SK-N-SH treated with all-trans-retinoic acid at 6 μM for 48 hours (cell line): Measurements from ENCODE around the gene RAB42.
"Not testable (repeated sequence)": the region's sequence is repeated elsewhere in the genome, so short reads cannot be mapped to it uniquely, and the experiment has no call there.

ENCODE experiments used
- ATAC-seq: fragments of 200-7000 bp; cut with Tn5 transposase; 3 replicates; pipeline ENCODE4 v1.9.1; 2020; ENCODE audit warnings: mild to moderate bottlenecking, moderate library complexity
- BACH2 ChIP-seq: fragments of 250-450 bp; sonication (Bioruptor Pico); IDR thresholded peaks from 2 replicates; pipeline ENCODE4 v1.9.0; 2021; ENCODE audit warnings: mild to moderate bottlenecking, borderline replicate concordance
- CSDC2 ChIP-seq: fragments of 250-450 bp; sonication (Bioruptor Pico); IDR thresholded peaks from 2 replicates; pipeline ENCODE4 v1.5.0; 2020; ENCODE audit warnings: mild to moderate bottlenecking, moderate library complexity
- ESRRG ChIP-seq: fragments of 250-450 bp; sonication (Bioruptor Pico); IDR thresholded peaks from 2 replicates; pipeline ENCODE4 v1.6.1; 2021; ENCODE audit warnings: mild to moderate bottlenecking
- GLIS3 ChIP-seq: fragments of 250-450 bp; sonication (Bioruptor Pico); IDR thresholded peaks from 2 replicates; pipeline ENCODE4 v1.5.0; 2020; ENCODE audit warnings: mild to moderate bottlenecking, moderate library complexity
- ISL1 ChIP-seq: fragments of 250-450 bp; sonication (Bioruptor Pico); IDR thresholded peaks from 2 replicates; pipeline ENCODE4 v2.1.2; 2022; ENCODE audit warnings: mild to moderate bottlenecking, moderate library complexity
- PPARA ChIP-seq: fragments of 250-450 bp; sonication (Bioruptor Pico); IDR thresholded peaks from 2 replicates; pipeline ENCODE4 v1.5.0; 2020; ENCODE audit warnings: mild to moderate bottlenecking, borderline replicate concordance
- RARB ChIP-seq: fragments of 250-450 bp; sonication (Bioruptor Pico); IDR thresholded peaks from 2 replicates; pipeline ENCODE4 v1.8.0; 2021; ENCODE audit warnings: mild to moderate bottlenecking, moderate library complexity
- SNAI2 ChIP-seq: fragments of 250-450 bp; sonication (Bioruptor Pico); IDR thresholded peaks from 2 replicates; pipeline ENCODE4 v1.5.0; 2020; ENCODE audit warnings: mild to moderate bottlenecking, moderate library complexity
- TCF4 ChIP-seq: fragments of 250-450 bp; sonication (Bioruptor Pico); IDR thresholded peaks from 2 replicates; pipeline ENCODE4 v1.8.0; 2021; ENCODE audit warnings: mild to moderate bottlenecking, moderate library complexity, borderline replicate concordance
- ZC3H10 ChIP-seq: fragments of 250-450 bp; sonication (Bioruptor Pico); IDR thresholded peaks from 2 replicates; pipeline ENCODE4 v1.5.1; 2021; ENCODE audit warnings: mild to moderate bottlenecking, moderate library complexity
- ZFP3 ChIP-seq: fragments of 250-450 bp; sonication (Bioruptor Pico); IDR thresholded peaks from 2 replicates; pipeline ENCODE4 v1.5.0; 2020; ENCODE audit warnings: mild to moderate bottlenecking, moderate library complexity
- ZNF70 ChIP-seq: fragments of 450-650 bp; formaldehyde crosslinking; IDR thresholded peaks from 2 replicates; pipeline ENCODE4 v1.5.0; 2020; ENCODE audit warnings: mild to moderate bottlenecking, moderate library complexity
- ZNF8 ChIP-seq: fragments of 450-650 bp; formaldehyde crosslinking; IDR thresholded peaks from 2 replicates; pipeline ENCODE4 v1.5.0; 2020; ENCODE audit warnings: mild to moderate bottlenecking, moderate library complexity
- TF ChIP-seq, protein P1 (sequence below): fragments of 250-450 bp; sonication (Bioruptor Pico); IDR thresholded peaks from 2 replicates; pipeline ENCODE4 v1.8.0; 2021; ENCODE audit warnings: low read depth, mild to moderate bottlenecking, moderate library complexity, borderline replicate concordance
- TF ChIP-seq, protein P2 (sequence below): fragments of 250-450 bp; sonication (Bioruptor Pico); IDR thresholded peaks from 2 replicates; pipeline ENCODE4 v1.8.0; 2020; ENCODE audit warnings: mild to moderate bottlenecking, moderate library complexity, borderline replicate concordance
- TF ChIP-seq, protein P3 (sequence below): fragments of 250-450 bp; sonication (Bioruptor Pico); IDR thresholded peaks from 2 replicates; pipeline ENCODE4 v1.5.1; 2021; ENCODE audit warnings: mild to moderate bottlenecking, moderate library complexity
- TF ChIP-seq, protein P4 (sequence below): fragments of 250-450 bp; sonication (Bioruptor Pico); IDR thresholded peaks from 2 replicates; pipeline ENCODE4 v1.5.1; 2020; ENCODE audit warnings: low read depth, mild to moderate bottlenecking, moderate library complexity

The RAB42 gene

DNA sequence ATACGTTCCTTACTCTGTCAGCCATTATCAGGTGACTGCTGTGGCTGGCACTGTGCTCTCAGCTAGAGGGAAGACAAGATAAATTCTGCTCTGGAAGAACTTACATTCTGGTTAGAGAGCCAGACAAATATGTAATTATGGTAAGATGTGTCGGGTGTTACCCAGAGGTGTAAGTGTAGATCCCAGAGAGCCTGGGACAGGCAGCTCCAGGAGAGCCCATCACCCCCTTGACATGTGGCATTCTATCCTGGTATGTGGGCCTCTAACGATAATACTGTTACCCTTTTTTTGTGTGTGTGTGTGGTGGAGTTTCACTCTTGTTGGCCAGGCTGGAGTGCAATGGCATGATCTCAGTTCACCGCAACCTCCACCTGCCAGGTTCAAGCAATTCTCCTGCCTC, 20.2 kb upstream of the RAB42 start:
- no peak for ATAC-seq
- TF ChIP-seq ZNF70 (CRISPR knock-in tag) (no peak), TCF4 (CRISPR knock-in tag) (no peak), CSDC2 (CRISPR knock-in tag) (no peak), ZFP3 (CRISPR knock-in tag) (no peak), ISL1 (CRISPR knock-in tag) (no peak), SNAI2 (CRISPR knock-in tag) (no peak), ZC3H10 (no peak), BACH2 (CRISPR knock-in tag) (no peak), GLIS3 (CRISPR knock-in tag) (no peak)
- TF ChIP-seq, protein P1, sequence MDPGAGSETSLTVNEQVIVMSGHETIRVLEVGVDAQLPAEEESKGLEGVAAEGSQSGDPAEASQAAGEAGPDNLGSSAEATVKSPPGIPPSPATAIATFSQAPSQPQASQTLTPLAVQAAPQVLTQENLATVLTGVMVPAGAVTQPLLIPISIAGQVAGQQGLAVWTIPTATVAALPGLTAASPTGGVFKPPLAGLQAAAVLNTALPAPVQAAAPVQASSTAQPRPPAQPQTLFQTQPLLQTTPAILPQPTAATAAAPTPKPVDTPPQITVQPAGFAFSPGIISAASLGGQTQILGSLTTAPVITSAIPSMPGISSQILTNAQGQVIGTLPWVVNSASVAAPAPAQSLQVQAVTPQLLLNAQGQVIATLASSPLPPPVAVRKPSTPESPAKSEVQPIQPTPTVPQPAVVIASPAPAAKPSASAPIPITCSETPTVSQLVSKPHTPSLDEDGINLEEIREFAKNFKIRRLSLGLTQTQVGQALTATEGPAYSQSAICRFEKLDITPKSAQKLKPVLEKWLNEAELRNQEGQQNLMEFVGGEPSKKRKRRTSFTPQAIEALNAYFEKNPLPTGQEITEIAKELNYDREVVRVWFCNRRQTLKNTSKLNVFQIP (CRISPR knock-in tag): no peak
- TF ChIP-seq, protein P2, sequence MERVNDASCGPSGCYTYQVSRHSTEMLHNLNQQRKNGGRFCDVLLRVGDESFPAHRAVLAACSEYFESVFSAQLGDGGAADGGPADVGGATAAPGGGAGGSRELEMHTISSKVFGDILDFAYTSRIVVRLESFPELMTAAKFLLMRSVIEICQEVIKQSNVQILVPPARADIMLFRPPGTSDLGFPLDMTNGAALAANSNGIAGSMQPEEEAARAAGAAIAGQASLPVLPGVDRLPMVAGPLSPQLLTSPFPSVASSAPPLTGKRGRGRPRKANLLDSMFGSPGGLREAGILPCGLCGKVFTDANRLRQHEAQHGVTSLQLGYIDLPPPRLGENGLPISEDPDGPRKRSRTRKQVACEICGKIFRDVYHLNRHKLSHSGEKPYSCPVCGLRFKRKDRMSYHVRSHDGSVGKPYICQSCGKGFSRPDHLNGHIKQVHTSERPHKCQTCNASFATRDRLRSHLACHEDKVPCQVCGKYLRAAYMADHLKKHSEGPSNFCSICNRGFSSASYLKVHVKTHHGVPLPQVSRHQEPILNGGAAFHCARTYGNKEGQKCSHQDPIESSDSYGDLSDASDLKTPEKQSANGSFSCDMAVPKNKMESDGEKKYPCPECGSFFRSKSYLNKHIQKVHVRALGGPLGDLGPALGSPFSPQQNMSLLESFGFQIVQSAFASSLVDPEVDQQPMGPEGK: no peak
- TF ChIP-seq, protein P3, sequence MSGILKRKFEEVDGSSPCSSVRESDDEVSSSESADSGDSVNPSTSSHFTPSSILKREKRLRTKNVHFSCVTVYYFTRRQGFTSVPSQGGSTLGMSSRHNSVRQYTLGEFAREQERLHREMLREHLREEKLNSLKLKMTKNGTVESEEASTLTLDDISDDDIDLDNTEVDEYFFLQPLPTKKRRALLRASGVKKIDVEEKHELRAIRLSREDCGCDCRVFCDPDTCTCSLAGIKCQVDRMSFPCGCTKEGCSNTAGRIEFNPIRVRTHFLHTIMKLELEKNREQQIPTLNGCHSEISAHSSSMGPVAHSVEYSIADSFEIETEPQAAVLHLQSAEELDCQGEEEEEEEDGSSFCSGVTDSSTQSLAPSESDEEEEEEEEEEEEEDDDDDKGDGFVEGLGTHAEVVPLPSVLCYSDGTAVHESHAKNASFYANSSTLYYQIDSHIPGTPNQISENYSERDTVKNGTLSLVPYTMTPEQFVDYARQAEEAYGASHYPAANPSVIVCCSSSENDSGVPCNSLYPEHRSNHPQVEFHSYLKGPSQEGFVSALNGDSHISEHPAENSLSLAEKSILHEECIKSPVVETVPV (CRISPR knock-in tag): no peak

DNA sequence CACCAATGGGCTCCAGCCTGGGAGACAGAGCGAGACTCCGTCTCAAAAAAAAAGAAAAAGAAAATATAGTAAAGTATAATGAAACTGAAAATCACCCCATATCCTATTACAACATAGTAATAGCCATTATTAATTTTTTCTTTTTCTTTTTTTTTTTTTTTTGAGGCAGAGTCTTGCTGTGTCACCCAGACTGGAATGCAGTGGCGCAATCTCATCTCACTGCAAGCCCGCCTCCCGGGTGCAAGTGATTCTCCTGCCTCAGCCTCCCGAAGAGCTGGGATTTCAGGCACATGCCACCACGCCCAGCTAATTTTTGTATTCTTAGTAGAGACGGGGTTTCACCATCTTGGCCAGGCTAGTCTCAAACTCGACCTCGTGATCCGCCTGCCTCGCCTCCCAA, 19.2 kb upstream of the RAB42 start:
- ATAC-seq: not testable (repeated sequence)

DNA sequence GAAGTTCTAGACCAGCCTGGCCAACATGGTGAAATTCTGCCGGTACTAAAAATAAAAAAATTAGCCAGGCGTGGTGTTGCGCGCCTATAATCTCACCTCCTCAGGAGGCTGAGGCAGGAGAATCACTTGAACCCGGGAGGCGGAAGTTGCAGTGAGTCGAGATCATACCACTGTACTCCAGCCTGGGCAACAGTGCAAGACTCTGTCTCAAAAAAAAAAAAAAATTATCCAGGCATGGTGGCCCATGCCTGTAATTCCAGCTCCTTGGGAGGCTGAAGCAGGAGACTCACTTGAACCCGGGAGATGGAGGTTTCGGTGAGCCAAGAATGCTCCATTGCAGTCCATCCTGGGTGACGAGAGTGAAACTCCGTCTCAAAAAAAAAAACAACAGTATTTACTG, 18.5 kb upstream of the RAB42 start:
- no peak for ATAC-seq
- TF ChIP-seq ZFP3 (CRISPR knock-in tag): no peak
- no peak for TF ChIP-seq RARB (CRISPR knock-in tag)
- TF ChIP-seq, protein P2: no peak
- no peak for TF ChIP-seq ZNF8 (CRISPR knock-in tag)
- no peak for TF ChIP-seq ESRRG (CRISPR knock-in tag)
- TF ChIP-seq, protein P4, sequence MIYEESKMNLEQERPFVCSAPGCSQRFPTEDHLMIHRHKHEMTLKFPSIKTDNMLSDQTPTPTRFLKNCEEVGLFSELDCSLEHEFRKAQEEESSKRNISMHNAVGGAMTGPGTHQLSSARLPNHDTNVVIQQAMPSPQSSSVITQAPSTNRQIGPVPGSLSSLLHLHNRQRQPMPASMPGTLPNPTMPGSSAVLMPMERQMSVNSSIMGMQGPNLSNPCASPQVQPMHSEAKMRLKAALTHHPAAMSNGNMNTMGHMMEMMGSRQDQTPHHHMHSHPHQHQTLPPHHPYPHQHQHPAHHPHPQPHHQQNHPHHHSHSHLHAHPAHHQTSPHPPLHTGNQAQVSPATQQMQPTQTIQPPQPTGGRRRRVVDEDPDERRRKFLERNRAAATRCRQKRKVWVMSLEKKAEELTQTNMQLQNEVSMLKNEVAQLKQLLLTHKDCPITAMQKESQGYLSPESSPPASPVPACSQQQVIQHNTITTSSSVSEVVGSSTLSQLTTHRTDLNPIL (CRISPR knock-in tag): no peak
- TF ChIP-seq GLIS3 (CRISPR knock-in tag): no peak

DNA sequence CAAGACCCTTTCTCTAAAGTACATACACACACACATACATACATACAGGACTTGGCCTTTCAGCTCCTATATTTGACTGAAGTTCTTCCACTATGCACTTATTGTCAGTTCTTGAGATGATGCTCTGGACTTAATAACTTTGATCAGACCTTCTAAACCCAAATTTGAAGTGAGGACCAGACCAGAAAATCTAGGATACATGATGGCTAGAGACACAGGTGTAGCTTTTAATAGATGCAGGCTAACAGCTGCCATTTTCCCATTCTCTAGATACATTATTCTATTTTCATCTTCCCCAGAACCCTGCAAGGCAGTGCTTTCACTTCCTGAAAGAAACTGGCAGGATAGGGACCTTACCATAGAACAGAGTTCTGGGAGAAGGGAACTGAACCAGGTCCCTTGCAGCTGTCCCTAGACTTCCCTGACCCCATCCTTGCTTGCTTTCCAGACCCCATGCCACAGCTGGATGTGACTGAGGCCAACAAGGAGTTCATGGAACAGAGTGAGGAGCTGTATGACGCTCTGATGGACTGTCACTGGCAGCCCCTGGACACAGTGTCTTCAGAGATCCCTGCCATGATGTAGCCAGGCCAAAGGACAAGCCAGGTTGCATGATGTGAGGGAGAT, 14.9 kb upstream of the RAB42 start:
- no peak for TF ChIP-seq PPARA (CRISPR knock-in tag)
- no peak for TF ChIP-seq ZFP3 (CRISPR knock-in tag)
- TF ChIP-seq RARB (CRISPR knock-in tag): no peak
- TF ChIP-seq, all 23 proteins: peak for 0
- ATAC-seq: no peak

DNA sequence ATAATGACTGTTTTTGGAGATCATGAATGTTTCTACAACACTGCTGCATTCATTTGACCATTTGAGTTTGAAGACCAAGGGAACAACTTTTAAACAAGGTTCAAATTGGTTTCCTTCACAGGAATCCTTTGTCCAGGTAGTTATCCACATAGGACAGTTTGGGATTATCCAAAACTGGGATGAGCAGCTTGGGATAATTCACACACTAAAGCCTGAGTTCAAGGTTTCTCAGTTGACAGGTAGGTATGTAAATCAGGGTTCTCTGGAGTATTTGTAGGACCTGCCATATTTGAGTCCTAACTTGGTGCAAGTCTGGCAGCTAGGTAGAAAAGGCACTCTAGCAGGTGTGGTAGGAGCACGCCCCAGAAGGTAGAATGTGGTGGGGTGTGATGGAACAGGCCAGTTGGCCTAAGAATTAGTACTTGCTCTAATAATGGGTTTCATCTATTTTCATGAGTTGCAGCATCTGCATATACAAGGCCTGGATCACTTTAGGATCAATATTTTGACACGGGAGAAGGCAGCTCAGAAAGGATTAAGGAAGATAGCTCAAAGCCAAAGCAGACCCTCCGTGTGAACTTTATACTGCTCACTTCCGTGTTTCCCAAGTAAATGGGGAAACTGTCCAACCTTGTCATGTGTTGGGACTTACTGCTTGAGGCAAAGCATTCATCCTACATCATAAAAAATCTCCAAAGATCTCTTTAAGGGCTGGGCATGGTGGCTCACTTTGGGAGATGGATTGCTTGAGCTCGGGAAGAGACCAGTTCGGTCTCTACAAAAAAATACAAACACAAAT, 14.1 kb upstream of the RAB42 start:
- TF ChIP-seq, protein P4 (CRISPR knock-in tag): no peak
- ATAC-seq: no peak
